ENCODE measurements around the gene TMPRSS2.

DNA sequence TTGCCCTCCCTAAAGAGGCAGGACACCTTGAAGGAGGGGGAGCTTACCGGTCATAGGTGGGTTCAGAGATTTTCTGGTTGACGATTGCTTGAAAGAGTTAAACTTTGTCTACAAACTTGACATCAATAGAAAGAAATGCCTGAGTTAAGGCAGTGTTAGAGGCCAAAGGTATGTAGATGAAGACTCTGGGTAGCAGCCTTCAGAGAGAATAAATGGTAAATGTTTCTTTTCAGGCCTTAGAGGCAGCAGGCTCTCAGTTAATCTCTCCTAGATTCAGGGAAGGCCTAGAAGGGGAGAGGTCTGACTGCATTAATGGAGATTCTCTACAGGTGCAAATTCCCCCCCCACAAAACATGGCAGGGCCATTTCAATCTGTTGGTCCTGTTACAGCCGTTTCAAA, 54.2 kb downstream of the TMPRSS2 start:
- TF ChIP-seq, protein P1, sequence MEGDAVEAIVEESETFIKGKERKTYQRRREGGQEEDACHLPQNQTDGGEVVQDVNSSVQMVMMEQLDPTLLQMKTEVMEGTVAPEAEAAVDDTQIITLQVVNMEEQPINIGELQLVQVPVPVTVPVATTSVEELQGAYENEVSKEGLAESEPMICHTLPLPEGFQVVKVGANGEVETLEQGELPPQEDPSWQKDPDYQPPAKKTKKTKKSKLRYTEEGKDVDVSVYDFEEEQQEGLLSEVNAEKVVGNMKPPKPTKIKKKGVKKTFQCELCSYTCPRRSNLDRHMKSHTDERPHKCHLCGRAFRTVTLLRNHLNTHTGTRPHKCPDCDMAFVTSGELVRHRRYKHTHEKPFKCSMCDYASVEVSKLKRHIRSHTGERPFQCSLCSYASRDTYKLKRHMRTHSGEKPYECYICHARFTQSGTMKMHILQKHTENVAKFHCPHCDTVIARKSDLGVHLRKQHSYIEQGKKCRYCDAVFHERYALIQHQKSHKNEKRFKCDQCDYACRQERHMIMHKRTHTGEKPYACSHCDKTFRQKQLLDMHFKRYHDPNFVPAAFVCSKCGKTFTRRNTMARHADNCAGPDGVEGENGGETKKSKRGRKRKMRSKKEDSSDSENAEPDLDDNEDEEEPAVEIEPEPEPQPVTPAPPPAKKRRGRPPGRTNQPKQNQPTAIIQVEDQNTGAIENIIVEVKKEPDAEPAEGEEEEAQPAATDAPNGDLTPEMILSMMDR (IDR thresholded peaks at IDR 0.05 in 2 of 3, conservative IDR thresholded peaks at IDR 0.05 in 1 of 3; ENCODE audit: insufficient read depth in 2 of 3, low read depth in 1 of 3, low read length in 3 of 3), result no peak
- TF ChIP-seq, protein P2, sequence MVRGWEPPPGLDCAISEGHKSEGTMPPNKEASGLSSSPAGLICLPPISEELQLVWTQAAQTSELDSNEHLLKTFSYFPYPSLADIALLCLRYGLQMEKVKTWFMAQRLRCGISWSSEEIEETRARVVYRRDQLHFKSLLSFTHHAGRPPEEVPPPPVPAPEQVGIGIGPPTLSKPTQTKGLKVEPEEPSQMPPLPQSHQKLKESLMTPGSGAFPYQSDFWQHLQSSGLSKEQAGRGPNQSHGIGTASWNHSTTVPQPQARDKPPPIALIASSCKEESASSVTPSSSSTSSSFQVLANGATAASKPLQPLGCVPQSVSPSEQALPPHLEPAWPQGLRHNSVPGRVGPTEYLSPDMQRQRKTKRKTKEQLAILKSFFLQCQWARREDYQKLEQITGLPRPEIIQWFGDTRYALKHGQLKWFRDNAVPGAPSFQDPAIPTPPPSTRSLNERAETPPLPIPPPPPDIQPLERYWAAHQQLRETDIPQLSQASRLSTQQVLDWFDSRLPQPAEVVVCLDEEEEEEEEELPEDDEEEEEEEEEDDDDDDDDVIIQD (CRISPR knock-in tag; IDR thresholded peaks at IDR 0.05), result no peak
- TF ChIP-seq, protein P3, sequence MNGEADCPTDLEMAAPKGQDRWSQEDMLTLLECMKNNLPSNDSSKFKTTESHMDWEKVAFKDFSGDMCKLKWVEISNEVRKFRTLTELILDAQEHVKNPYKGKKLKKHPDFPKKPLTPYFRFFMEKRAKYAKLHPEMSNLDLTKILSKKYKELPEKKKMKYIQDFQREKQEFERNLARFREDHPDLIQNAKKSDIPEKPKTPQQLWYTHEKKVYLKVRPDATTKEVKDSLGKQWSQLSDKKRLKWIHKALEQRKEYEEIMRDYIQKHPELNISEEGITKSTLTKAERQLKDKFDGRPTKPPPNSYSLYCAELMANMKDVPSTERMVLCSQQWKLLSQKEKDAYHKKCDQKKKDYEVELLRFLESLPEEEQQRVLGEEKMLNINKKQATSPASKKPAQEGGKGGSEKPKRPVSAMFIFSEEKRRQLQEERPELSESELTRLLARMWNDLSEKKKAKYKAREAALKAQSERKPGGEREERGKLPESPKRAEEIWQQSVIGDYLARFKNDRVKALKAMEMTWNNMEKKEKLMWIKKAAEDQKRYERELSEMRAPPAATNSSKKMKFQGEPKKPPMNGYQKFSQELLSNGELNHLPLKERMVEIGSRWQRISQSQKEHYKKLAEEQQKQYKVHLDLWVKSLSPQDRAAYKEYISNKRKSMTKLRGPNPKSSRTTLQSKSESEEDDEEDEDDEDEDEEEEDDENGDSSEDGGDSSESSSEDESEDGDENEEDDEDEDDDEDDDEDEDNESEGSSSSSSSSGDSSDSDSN (IDR thresholded peaks at IDR 0.05; ENCODE audit: borderline replicate concordance in 1 of 2, low read depth in 2 of 2, low read length in 2 of 2), result no peak
- TF ChIP-seq MAFK (IDR thresholded peaks at IDR 0.05; ENCODE audit: low read length), result no peak
- TF ChIP-seq, protein P4, sequence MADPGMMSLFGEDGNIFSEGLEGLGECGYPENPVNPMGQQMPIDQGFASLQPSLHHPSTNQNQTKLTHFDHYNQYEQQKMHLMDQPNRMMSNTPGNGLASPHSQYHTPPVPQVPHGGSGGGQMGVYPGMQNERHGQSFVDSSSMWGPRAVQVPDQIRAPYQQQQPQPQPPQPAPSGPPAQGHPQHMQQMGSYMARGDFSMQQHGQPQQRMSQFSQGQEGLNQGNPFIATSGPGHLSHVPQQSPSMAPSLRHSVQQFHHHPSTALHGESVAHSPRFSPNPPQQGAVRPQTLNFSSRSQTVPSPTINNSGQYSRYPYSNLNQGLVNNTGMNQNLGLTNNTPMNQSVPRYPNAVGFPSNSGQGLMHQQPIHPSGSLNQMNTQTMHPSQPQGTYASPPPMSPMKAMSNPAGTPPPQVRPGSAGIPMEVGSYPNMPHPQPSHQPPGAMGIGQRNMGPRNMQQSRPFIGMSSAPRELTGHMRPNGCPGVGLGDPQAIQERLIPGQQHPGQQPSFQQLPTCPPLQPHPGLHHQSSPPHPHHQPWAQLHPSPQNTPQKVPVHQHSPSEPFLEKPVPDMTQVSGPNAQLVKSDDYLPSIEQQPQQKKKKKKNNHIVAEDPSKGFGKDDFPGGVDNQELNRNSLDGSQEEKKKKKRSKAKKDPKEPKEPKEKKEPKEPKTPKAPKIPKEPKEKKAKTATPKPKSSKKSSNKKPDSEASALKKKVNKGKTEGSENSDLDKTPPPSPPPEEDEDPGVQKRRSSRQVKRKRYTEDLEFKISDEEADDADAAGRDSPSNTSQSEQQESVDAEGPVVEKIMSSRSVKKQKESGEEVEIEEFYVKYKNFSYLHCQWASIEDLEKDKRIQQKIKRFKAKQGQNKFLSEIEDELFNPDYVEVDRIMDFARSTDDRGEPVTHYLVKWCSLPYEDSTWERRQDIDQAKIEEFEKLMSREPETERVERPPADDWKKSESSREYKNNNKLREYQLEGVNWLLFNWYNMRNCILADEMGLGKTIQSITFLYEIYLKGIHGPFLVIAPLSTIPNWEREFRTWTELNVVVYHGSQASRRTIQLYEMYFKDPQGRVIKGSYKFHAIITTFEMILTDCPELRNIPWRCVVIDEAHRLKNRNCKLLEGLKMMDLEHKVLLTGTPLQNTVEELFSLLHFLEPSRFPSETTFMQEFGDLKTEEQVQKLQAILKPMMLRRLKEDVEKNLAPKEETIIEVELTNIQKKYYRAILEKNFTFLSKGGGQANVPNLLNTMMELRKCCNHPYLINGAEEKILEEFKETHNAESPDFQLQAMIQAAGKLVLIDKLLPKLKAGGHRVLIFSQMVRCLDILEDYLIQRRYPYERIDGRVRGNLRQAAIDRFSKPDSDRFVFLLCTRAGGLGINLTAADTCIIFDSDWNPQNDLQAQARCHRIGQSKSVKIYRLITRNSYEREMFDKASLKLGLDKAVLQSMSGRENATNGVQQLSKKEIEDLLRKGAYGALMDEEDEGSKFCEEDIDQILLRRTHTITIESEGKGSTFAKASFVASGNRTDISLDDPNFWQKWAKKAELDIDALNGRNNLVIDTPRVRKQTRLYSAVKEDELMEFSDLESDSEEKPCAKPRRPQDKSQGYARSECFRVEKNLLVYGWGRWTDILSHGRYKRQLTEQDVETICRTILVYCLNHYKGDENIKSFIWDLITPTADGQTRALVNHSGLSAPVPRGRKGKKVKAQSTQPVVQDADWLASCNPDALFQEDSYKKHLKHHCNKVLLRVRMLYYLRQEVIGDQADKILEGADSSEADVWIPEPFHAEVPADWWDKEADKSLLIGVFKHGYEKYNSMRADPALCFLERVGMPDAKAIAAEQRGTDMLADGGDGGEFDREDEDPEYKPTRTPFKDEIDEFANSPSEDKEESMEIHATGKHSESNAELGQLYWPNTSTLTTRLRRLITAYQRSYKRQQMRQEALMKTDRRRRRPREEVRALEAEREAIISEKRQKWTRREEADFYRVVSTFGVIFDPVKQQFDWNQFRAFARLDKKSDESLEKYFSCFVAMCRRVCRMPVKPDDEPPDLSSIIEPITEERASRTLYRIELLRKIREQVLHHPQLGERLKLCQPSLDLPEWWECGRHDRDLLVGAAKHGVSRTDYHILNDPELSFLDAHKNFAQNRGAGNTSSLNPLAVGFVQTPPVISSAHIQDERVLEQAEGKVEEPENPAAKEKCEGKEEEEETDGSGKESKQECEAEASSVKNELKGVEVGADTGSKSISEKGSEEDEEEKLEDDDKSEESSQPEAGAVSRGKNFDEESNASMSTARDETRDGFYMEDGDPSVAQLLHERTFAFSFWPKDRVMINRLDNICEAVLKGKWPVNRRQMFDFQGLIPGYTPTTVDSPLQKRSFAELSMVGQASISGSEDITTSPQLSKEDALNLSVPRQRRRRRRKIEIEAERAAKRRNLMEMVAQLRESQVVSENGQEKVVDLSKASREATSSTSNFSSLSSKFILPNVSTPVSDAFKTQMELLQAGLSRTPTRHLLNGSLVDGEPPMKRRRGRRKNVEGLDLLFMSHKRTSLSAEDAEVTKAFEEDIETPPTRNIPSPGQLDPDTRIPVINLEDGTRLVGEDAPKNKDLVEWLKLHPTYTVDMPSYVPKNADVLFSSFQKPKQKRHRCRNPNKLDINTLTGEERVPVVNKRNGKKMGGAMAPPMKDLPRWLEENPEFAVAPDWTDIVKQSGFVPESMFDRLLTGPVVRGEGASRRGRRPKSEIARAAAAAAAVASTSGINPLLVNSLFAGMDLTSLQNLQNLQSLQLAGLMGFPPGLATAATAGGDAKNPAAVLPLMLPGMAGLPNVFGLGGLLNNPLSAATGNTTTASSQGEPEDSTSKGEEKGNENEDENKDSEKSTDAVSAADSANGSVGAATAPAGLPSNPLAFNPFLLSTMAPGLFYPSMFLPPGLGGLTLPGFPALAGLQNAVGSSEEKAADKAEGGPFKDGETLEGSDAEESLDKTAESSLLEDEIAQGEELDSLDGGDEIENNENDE (IDR thresholded peaks at IDR 0.05; ENCODE audit: low read depth, low read length), result no peak
- TF ChIP-seq, protein P5, sequence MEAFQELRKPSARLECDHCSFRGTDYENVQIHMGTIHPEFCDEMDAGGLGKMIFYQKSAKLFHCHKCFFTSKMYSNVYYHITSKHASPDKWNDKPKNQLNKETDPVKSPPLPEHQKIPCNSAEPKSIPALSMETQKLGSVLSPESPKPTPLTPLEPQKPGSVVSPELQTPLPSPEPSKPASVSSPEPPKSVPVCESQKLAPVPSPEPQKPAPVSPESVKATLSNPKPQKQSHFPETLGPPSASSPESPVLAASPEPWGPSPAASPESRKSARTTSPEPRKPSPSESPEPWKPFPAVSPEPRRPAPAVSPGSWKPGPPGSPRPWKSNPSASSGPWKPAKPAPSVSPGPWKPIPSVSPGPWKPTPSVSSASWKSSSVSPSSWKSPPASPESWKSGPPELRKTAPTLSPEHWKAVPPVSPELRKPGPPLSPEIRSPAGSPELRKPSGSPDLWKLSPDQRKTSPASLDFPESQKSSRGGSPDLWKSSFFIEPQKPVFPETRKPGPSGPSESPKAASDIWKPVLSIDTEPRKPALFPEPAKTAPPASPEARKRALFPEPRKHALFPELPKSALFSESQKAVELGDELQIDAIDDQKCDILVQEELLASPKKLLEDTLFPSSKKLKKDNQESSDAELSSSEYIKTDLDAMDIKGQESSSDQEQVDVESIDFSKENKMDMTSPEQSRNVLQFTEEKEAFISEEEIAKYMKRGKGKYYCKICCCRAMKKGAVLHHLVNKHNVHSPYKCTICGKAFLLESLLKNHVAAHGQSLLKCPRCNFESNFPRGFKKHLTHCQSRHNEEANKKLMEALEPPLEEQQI (IDR thresholded peaks at IDR 0.05), result no peak
- no peak for TF ChIP-seq CBX3 (IDR thresholded peaks at IDR 0.05; ENCODE audit: borderline replicate concordance in 1 of 2, low read length in 2 of 2)
